Subcutaneous abdominal adipose tissue (tissue), 5 donors: ENCODE results near the gene HOXD3.

ENCODE experiments used
- H3K27ac ChIP-seq: one replicate; pipeline ENCODE4 v1.7.0; 2013; ENCODE audit warnings: low read depth, mild to moderate bottlenecking, inconsistent platforms, low read length, moderate library complexity
- H3K27me3 ChIP-seq, 5 donors: one replicate each; pipeline ENCODE4 v1.7.0; 2013; ENCODE audit warnings: low read length in 5 of 5, inconsistent platforms in 1 of 5; ENCODE audit not compliant: control insufficient read depth in 5 of 5, insufficient read depth in 4 of 5
- H3K36me3 ChIP-seq, 5 donors: one replicate each; pipeline ENCODE4 v1.7.0; 2013; ENCODE audit warnings: low read length in 5 of 5; ENCODE audit not compliant: control insufficient read depth in 5 of 5, insufficient read depth in 5 of 5
- H3K4me1 ChIP-seq, 5 donors: one replicate each; pipeline ENCODE4 v1.7.0; 2013; ENCODE audit warnings: low read length in 5 of 5, mild to moderate bottlenecking in 3 of 5, moderate library complexity in 1 of 5; ENCODE audit not compliant: control insufficient read depth in 5 of 5, insufficient read depth in 5 of 5
- H3K4me3 ChIP-seq, 5 donors: one replicate each; pipeline ENCODE4 v1.7.0; 2013; ENCODE audit warnings: low read length in 5 of 5, low read depth in 1 of 5
- H3K9ac ChIP-seq, 5 donors: one replicate each; pipeline ENCODE4 v1.7.0; 2013; ENCODE audit warnings: low read length in 5 of 5, mild to moderate bottlenecking in 4 of 5, moderate library complexity in 3 of 5
- H3K9me3 ChIP-seq, 5 donors: one replicate each; pipeline ENCODE4 v1.7.0; 2013; ENCODE audit warnings: low read length in 5 of 5; ENCODE audit not compliant: control insufficient read depth in 5 of 5
- donor health status: healthy.
- donor health status: healthy.
- donor health status: healthy.
- donor health status: healthy.
- donor health status: healthy.

HOXD3 gene

GRCh38 chr2:176140513-176141317, 16.4 kb upstream of the HOXD3 start:
- peak overlapping the region in 4 of 5 donors; percentile 16 to 75 (median 64) for H3K9ac ChIP-seq
- H3K4me1 ChIP-seq, result peaks cover 5 to 57% (median 52%) of the 10 kb centered on the region in 5 donors
- H3K27ac ChIP-seq, result peak overlapping the region; percentile 72
- H3K4me3 ChIP-seq, result peak overlapping the region; percentile 60 to 77 (median 69)
- H3K36me3 ChIP-seq, result no peaks in the 10 kb centered on the region
- peaks cover 0 to 43% (median 5%) of the 10 kb centered on the region in 5 donors for H3K27me3 ChIP-seq
- H3K9me3 ChIP-seq, result no peaks in the 10 kb centered on the region

GRCh38 chr2:176142281-176142680, 14.8 kb upstream of the HOXD3 start:
- H3K4me1 ChIP-seq, result peaks cover 5 to 47% (median 37%) of the 10 kb centered on the region in 5 donors
- H3K4me3 ChIP-seq, result no peak overlapping the region
- H3K36me3 ChIP-seq, result no peaks in the 10 kb centered on the region
- no peaks in the 10 kb centered on the region for H3K9me3 ChIP-seq
- no peak overlapping the region for H3K9ac ChIP-seq
- no peak overlapping the region for H3K27ac ChIP-seq
- peaks cover 0 to 41% (median 0%) of the 10 kb centered on the region in 5 donors for H3K27me3 ChIP-seq

GRCh38 chr2:176145085-176145969, 11.8 kb upstream of the HOXD3 start:
- H3K27me3 ChIP-seq, result peaks cover 0 to 32% (median 3%) of the 10 kb centered on the region in 5 donors
- no peak overlapping the region for H3K9ac ChIP-seq
- H3K4me3 ChIP-seq, result no peak overlapping the region
- peaks cover 0 to 6% (median 4%) of the 10 kb centered on the region in 5 donors for H3K36me3 ChIP-seq
- H3K27ac ChIP-seq, result no peak overlapping the region
- H3K4me1 ChIP-seq, result peaks cover 3 to 19% (median 13%) of the 10 kb centered on the region in 5 donors
- H3K9me3 ChIP-seq, result no peaks in the 10 kb centered on the region

GRCh38 chr2:176146101-176146500, 11.0 kb upstream of the HOXD3 start:
- no peak overlapping the region for H3K27ac ChIP-seq
- H3K4me3 ChIP-seq, result no peak overlapping the region
- H3K4me1 ChIP-seq, result peaks cover under 1 to 12% (median 5%) of the 10 kb centered on the region in 5 donors
- peaks cover 0 to 24% (median 3%) of the 10 kb centered on the region in 5 donors for H3K27me3 ChIP-seq
- H3K9me3 ChIP-seq, result no peaks in the 10 kb centered on the region
- H3K36me3 ChIP-seq, result peaks cover 0 to 10% (median 4%) of the 10 kb centered on the region in 5 donors
- no peak overlapping the region for H3K9ac ChIP-seq

GRCh38 chr2:176146645-176147044, 10.5 kb upstream of the HOXD3 start:
- no peak overlapping the region for H3K4me3 ChIP-seq
- H3K9ac ChIP-seq, result no peak overlapping the region
- no peak overlapping the region for H3K27ac ChIP-seq
- peaks cover 0 to 10% (median 4%) of the 10 kb centered on the region in 5 donors for H3K36me3 ChIP-seq
- peaks cover 0 to 21% (median 3%) of the 10 kb centered on the region in 5 donors for H3K27me3 ChIP-seq
- peaks cover 0 to 10% (median 3%) of the 10 kb centered on the region in 5 donors for H3K4me1 ChIP-seq
- H3K9me3 ChIP-seq, result no peaks in the 10 kb centered on the region

- H3K9ac ChIP-seq, result no peak overlapping the region
- H3K36me3 ChIP-seq, result peaks cover 0 to 10% (median 4%) of the 10 kb centered on the region in 5 donors
- no peak overlapping the region for H3K4me3 ChIP-seq
- H3K27ac ChIP-seq, result no peak overlapping the region
- peaks cover 0 to 21% (median 3%) of the 10 kb centered on the region in 5 donors for H3K27me3 ChIP-seq
- H3K9me3 ChIP-seq, result no peaks in the 10 kb centered on the region
- H3K4me1 ChIP-seq, result peaks cover 0 to 10% (median 3%) of the 10 kb centered on the region in 5 donors
Measured at GRCh38 chr2:176147210-176147799, 9.8 kb upstream of the HOXD3 start.

GRCh38 chr2:176147800-176148496, 9.2 kb upstream of the HOXD3 start:
- Histone ChIP-seq H3K9ac (no peak overlapping the region), H3K4me1 (peaks cover 0 to 5% (median 2%) of the 10 kb centered on the region in 5 donors), H3K4me3 (no peak overlapping the region), H3K9me3 (no peaks in the 10 kb centered on the region), H3K27ac (no peak overlapping the region), H3K27me3 (peaks cover 0 to 16% (median 3%) of the 10 kb centered on the region in 5 donors), H3K36me3 (peaks cover 0 to 17% (median 10%) of the 10 kb centered on the region in 5 donors)

GRCh38 chr2:176148751-176149421, 8.2 kb upstream of the HOXD3 start:
- Histone ChIP-seq H3K9ac (no peak overlapping the region), H3K27me3 (peaks cover 0 to 13% (median 3%) of the 10 kb centered on the region in 5 donors), H3K27ac (no peak overlapping the region), H3K4me3 (no peak overlapping the region), H3K4me1 (no peaks in the 10 kb centered on the region), H3K36me3 (peaks cover 5 to 18% (median 13%) of the 10 kb centered on the region in 5 donors), H3K9me3 (no peaks in the 10 kb centered on the region)

- no peaks in the 10 kb centered on the region for H3K9me3 ChIP-seq
- H3K27me3 ChIP-seq, result peaks cover 0 to 13% (median 3%) of the 10 kb centered on the region in 5 donors
- H3K36me3 ChIP-seq, result peaks cover 7 to 18% (median 14%) of the 10 kb centered on the region in 5 donors
- H3K4me3 ChIP-seq, result no peak overlapping the region
- no peaks in the 10 kb centered on the region for H3K4me1 ChIP-seq
- H3K27ac ChIP-seq, result no peak overlapping the region
- no peak overlapping the region for H3K9ac ChIP-seq
Measured at GRCh38 chr2:176149481-176149938, 7.6 kb upstream of the HOXD3 start.
